Measurements from ENCODE around the gene LYPD8.

GRCh38 chr1:248755517-248755916 is at the start of gene LYPD8:
- TF ChIP-seq CTCF (IDR thresholded peaks at IDR 0.05) (no peak), POLR2AphosphoS5 (IDR thresholded peaks at IDR 0.05) (no peak), POLR2A (IDR thresholded peaks at IDR 0.05; ENCODE audit: low read depth) (no peak)
